HG03457 (cell line): Measurements from ENCODE around the gene GALNT17.
"Not testable (repeated sequence)": the region's sequence is repeated elsewhere in the genome, so short reads cannot be mapped to it uniquely, and the experiment has no call there.

ENCODE experiments used
- ATAC-seq: cut with Tn5 transposase; IDR thresholded peaks from one replicate; pipeline ENCODE4 v1.9.1; 2021; ENCODE audit warnings: moderate number of reproducible peaks; ENCODE audit not compliant: unreplicated experiment

The GALNT17 gene

DNA sequence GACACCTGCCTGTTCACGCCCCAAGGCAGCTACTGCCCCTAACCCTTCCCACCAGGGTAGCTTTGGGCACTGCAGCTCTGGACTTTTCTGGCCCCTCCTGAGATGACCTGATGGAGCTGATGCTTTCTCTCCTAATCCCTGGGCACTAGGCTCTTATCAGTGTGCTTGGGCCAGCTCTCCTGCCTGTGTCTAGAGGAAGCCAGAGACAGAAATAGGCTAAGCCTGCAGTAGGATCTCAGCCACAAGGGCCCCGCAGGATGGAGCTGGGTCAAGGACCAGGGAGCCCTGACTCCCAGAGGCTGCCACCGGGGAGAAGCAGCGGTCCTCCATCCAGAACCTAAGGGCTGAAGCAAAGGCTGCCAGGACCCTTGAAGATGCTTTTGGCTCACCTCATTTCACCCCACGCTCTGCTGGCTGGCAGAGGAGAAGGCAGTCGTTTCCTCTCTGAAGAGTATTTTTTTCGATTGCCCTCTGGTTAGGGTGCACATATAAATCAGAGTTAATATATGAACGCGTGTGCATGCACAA lies 580.8 kb downstream of the GALNT17 start:
- ATAC-seq: no peak

GRCh38 chr7:71716690-71717089 lies 584.7 kb downstream of the GALNT17 start:
- no peak for ATAC-seq

DNA sequence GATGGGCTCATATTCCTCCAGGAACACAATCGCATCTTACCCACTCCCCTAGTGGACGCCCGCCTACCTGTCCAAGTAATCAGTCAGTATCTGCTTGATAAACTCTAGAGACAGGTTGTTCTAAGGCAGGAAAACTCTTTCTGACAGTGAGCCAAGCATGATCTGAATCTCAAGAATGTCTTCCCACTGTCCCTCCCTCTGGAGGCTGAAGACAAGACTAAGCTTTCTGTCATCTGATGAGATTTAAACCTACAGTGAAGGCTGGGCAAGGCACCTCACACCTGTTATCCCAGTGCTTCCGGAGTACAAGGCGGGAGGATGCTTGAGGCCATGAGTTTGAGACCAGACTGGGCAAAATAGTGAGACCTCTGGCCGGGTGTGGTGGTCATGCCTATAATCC lies 586.6 kb downstream of the GALNT17 start:
- ATAC-seq: no peak

DNA sequence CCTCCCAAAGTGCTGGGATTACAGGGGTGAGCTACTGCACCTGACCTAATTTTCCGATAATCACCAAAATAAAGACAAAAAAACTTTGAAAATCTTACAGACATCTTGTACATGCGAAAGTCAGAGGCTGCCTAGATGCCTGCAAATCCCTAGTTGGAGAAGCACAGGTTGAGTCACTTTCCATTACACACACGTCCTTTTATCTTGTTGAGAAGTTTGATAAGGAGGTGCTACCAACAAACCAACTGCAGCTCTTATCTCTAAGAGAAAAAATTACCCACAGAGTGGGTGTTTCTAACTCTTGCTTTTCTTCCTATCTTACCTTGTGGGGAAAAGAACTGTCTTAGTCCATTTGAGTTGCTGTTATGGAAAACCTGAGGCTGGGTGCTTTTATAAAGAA lies 589.8 kb downstream of the GALNT17 start:
- ATAC-seq: no peak

- ATAC-seq: no peak
These were observed 591.9 kb downstream of the GALNT17 start for GRCh38 chr7:71723859-71724258.

DNA sequence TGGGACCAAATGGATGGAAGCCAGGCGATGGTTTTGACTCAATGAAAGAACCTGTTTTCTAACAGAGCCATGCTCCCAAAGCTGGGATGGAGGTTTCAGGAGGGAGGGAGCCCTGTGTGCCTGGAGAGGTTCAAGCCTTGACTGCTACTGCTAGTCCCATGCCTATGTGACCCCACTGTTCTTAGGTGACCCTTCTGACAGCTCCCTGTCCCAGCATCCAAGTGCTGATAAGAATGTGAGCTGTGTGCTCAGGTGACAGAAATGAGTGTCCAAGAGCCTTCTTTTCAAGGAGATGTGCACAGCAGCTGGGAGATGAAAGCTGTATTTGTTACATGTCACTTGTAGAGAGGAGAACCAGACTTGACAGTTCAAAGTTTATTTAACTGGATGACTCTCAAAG lies 595.4 kb downstream of the GALNT17 start:
- no peak for ATAC-seq

DNA sequence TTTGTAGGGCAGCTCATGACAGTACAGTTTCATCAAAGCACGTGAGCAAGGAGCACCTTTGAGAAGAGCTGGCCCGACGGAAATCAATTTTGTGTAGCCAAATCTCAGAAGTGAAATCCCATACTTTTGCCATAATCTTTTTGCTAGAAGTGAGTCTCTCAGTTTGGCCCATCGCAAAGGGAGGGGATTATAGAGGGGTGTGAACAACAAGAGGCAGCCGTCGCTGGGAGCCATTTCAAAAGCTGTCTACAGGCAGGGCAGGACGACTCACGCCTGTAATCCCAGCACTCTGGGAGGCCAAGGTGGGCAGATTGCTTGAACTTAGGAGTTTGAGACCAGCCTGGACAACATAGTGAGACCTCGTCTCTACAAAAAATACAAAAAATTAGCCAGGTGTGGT lies 599.8 kb downstream of the GALNT17 start:
- no peak for ATAC-seq

DNA sequence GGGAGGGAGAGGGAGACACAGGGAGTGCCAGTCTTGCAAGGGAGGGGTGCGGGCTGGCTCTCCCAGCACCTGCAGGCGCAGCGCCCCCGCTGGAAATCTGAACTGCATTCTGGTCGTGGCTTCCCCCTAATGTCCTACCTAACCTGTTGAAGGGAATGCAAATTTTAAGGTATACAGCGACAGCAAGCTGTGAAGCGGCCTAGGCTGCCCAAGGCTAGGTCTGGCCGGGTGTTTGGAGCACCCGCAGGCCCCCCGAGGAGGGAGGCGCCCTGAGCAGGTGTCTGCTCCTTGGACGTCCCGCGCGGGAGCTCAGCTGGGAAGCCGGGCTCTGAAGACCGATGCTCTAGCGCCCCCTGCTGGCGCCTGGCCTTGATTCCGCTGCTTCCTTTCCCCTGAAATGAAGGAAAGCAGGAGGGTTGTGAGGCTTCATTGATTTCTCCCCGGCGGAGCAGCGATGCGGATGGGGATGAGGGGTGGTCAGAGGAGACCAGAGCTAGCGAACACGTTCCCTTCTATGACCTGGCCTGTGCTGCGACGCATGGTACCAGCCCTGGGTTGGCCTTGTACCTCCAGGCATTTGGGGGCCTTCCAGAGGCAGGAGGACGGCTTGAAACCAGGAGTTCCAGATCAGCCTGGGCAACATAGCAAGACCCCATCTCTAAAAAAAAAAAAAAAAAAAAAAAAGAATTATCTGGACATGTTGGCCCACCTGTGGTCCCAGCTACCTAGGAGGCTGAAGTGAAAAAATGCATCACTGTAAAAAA lies 601.3 kb downstream of the GALNT17 start:
- no peak for ATAC-seq

DNA sequence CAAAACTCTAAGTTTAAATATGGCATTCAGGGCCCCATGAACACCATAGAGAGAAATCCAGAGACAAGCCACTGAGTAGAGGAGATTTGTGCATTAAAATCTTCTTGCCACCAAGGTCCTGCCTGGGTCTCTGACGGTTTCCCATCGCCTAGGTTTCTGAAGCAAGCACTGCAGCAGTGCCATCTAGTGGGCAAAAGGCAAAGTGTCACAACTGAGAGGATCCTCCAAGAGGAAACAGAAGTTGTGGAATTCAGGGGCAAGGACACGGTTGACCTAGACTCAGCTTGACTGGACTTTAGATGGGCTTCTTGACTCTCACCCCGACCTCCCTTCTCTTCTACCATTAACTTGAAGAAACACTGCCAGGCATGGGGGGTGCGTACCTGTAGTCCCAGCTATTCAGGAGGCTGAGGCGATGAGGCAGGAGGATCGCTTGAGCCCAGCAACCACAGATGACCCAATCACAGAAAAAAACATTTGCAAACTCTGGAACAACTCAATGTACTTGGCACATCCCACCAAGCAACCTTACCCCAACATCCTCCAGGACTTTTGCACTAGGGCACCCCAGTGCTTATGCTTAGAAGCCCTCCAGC lies 604.1 kb downstream of the GALNT17 start:
- ATAC-seq: no peak

GRCh38 chr7:71737931-71738540 lies 606.1 kb downstream of the GALNT17 start:
- not testable (repeated sequence) for ATAC-seq

GRCh38 chr7:71739520-71740173 lies 607.7 kb downstream of the GALNT17 start:
- ATAC-seq: no peak

DNA sequence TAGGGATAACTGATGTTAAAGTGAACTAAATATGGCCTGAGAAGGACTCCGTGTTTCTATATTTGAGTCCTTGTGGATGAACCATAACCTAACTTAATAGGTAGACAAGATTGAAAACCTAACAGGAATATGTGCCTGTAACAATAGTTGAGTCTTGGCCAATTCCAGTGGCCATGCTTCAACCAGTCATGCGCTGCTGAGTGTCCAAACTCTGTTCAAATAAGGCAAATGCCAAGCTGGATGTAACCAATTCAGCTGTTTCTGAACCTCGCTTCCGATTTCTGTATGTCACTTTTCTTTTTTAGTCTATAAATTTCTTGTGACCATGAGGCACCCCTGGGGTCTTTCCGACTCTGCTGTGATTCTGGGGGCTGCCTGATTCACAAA lies 608.2 kb downstream of the GALNT17 start:
- ATAC-seq: no peak

DNA sequence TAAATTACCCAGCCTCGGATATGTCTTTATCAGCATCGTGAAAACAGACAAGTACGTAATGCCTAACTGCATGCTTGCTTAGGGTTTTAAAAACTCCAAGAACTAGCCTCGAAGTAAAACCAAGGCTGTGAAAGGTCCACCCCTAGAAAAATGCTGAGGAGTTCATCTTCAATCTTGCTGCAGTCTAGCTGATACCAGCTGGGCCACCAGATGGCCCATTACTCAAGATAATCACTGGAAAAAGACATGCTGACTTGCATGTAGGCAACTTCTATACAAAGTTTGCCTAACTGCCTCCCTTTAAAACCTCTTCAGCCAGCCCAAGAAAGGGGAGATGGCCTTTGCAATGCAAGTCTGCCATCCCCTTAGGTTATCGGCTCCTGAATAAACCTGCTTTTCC lies 614.1 kb downstream of the GALNT17 start:
- ATAC-seq: no peak

- no peak for ATAC-seq
These were observed 618.3 kb downstream of the GALNT17 start for GRCh38 chr7:71750290-71750689.

DNA sequence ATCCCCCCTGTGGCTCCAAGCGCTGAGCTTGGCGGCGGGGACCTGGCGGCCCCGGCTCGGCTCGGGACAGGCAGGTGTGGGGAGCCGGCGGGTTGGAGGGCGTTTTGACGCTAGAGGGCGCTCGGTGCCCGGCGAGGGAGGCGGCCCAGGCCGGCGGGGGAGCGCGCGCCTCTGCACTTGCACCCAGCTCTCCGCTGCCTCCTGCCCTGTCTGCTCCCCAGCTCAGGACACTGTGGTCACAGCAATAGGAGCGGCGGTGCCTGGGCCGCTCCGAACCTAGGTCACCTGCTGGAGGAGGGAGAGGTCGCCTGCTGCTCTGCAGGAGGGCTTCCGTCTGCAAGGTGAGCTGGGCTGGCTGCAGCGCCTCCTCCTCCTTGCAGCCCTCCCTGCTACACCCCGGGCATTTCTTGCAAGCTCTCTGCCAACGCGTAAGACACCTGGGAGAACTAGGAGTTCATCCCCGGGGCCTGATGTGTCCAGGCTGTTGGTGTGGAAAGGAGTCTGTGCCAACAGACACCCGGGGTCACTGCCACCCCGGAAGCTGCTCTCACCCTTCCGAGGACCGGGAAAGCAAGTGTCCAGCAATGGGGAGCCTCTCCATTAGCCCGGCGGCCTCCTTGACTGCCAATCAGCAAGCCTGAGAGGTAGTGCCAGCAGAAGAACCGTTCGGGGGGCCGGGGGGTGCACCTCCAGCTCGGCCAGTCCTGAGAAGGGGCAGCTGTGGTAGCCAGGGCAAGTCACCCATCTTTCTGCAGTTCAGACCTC lies 620.4 kb downstream of the GALNT17 start:
- ATAC-seq: no peak

GRCh38 chr7:71753236-71753635 lies 621.3 kb downstream of the GALNT17 start:
- no peak for ATAC-seq

DNA sequence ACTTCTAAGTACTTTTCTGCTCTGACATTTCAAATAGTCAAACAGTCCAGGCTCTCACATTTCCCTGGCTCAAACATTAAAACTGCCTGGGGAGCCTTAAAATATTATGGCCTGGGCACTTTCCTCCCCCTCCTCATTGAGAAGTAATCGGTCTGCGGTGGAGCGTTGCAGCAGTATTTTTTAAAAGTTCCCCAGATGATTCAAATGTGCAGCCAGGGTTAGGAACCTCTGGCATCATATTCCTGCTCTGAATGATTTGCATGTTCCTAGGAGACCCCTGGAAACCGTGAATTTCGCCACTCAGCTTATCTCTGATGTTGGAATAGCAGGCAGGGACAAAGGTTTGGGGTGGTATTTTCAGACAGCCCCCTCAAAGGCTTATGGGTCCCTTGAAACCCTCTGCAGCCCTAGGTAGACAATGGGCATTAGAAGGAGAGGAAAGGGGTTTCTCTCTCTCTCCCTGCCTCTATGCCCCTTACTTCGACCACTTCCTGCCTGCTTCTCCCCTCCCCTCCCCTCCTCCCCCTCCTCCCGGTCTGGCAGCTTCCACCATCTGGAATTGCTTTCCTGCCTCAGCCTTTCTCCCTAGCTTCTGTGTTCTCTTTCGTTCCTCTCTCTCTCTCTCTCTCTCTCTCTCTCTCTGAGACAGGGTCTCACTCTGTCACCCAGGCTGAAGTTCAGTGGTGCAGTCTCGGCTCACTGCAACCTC lies 622.2 kb downstream of the GALNT17 start:
- no peak for ATAC-seq

GRCh38 chr7:71754828-71755227 lies 622.9 kb downstream of the GALNT17 start:
- no peak for ATAC-seq

DNA sequence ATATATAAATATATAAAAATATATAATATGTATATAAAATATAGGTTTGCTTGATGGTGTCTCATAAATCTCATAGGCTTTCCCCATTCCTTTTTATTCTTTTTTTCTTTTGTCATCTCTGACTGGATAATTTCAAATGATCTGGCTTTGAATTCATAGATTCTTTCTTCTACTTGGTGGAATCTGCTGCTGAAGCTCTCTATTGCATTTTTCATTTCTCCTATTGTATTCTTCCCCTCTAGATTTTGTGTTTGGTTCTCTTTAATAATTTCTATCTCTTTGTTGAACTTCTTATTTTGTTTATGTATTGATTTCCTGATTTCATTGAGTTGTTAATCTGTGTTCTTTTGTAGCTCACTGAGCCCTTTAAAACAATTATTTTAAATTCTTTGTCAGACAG lies 629.4 kb downstream of the GALNT17 start:
- ATAC-seq: no peak
